Dermis microvascular lymphatic vessel endothelial cell (primary cell): ENCODE data around the gene EVX2. TPM values are rescaled to one million over a fixed set of nuclear protein-coding genes. Genes with fewer than 3 reads are reported as not detected.

Experiments
- DNase-seq, 2 donors: peaks; one replicate each; pipeline versions ENCODE4 v3.0.0 to v3.0.0-alpha.2; 2010; ENCODE audit warnings: low read depth in 2 of 2
- total RNA-seq: library from RNA; depleted of rRNA; stranded (reverse); fragments of >200 nt; gene quantifications from 2 replicates; pipeline ENCODE4 v1.2.1, GENCODE V29; 2014

The EVX2 gene
- total RNA-seq, 1 donor from 2014 or later = not detected

- no peak for DNase-seq
Measured at GRCh38 chr2:176096243-176096985, 12.7 kb upstream of the EVX2 start.

- DNase-seq = no peak
Measured at GRCh38 chr2:176095421-176095820, 11.7 kb upstream of the EVX2 start.

GRCh38 chr2:176094349-176094748, 10.6 kb upstream of the EVX2 start:
- no peak for DNase-seq

DNA sequence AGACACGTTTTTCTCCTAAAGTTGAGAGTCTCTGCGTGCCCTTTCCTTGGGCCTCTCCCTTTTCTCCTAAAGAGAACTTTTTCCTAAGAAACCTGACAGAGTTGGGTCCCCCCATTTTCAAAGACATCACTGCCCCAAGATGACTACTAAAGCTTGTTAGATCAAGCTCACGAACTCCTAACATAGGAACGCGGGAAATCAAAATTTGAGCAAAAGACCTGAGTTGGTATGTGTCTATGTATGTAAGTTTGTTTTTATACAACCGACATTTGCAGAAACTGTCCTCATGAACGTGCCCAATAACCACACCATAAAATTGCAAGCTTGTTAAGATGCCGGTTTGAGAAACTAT, 10.1 kb upstream of the EVX2 start:
- no peak for DNase-seq

- DNase-seq = peak in 1 of 2 donors; percentile 40
Measured at GRCh38 chr2:176093145-176093897, 9.6 kb upstream of the EVX2 start.

GRCh38 chr2:176092270-176093144, 8.7 kb upstream of the EVX2 start, which contains the start of gene HOXD13:
TSS of gene HOXD13 (plus strand) at chr2:176092721. CDS start at chr2:176092891, 170 bp downstream.
- no peak for DNase-seq

DNA sequence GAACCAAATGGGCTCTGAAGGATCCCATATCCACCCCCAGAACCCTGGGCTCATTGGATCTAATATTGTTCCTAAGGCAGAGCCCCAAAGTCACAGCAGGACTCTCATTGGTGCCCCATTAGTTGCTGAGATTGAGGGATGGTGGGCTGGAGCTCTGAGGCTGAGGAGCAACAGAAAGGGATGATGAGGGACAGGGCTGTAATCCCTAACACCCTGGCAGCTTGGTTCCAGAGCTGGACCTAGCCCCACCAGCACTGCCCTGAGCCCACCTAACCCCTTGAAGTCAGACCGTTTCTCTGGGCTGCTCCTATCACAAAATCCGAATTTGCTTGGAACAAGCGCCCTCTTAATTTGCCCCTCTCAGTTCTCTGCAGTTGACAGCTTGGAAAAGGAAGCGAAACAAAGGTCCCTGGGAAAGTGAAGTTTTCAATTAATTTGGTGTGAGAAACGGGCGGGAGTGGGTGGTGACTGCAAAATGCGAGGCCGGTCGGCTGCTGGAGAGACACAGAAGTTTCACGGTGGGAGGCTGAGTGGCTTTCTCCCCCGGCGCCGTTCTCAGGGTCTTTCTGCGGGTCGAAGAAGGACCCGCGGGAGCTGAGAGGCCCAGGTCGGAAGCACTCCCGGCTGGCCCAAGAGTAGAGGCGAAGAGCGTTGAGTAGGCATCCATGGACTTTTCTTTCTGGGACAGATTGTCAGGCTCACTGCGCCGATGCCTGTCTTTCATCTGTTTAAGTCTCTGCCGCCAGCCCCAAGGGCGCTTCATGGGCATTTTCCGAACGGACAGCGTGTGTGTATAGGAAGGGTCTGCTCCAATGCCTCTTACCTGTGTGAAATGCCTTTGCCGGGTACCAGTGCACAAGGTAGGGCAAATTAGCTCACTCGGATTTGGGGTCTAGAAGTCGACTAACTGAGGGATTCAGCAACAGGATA, 7.8 kb upstream of the EVX2 start:
- DNase-seq = no peak

GRCh38 chr2:176090862-176091261, 7.1 kb upstream of the EVX2 start:
- no peak for DNase-seq

DNA sequence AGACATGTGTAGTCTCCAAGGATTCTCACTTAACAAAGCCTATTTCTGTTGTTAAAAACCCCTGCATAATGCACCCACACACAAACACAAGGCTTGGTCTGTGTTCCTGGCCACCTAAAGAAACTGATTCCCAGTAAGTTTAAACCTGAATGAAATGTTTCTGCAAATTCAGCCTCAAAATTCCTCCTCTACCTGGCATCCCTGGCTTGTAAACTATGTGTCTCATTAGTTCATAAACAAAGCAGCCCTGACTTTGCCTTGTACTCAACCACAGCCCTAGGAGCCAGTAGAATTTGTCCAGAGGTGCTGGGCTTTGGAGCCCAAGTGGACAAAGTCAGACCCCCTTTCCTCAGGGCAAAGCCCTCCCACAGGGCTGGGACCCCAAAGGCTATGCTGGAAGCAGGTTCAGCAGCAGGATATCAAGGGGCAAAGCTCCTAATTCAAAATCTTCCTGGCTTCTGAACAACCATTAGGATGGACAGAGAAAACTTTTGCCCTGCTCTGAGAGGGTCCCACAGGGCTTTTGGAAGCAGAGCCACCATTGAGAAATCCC, 6.2 kb upstream of the EVX2 start:
- no peak for DNase-seq

DNA sequence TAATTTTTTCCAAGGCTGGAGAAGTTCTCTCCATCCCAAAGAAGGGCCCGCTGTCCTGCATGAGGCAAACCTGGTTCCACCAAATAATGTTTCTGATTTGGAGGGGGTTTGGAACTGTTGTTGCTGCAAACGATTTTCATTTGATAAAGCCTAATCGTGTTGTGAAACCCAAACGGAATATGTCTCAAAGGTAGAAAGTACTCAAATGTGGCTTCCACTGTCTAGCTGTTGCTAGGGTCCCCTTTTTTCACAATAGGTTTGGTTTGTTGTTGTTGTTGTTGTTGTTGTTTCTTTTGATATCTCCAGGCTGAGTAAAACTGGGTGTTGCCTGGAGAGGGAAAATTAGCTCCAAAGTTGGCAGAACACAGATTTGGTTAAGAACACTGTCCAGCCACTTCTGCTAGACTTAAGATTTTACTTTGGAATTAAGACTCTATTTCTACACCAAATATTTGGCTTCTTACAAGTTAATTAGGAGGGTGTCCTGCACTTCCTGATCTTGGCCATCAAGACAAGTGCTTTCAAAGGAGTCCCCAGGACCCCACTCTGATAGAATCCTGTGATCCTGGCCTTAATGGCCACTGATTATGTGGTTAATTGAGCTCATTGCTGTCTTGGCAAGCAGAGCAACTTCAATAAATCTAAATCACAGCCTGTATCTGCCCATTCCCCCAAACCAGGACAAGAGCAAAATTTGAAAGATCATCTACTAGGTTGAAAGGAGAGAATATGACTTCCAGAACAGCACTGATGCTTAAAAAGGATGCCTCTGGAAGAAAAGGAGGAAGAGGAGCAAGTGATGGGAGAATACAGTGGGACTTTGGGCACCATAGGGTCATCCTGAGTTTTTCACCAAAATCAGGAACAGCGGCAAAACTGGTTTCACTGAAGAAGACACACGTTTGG, 5.4 kb upstream of the EVX2 start:
- no peak for DNase-seq

GRCh38 chr2:176088048-176088936, 4.5 kb upstream of the EVX2 start:
- DNase-seq = peak in 1 of 2 donors; percentile 50

GRCh38 chr2:176087330-176088047, 3.7 kb upstream of the EVX2 start:
- DNase-seq = no peak

GRCh38 chr2:176085861-176086771, 2.4 kb upstream of the EVX2 start:
- peak in 1 of 2 donors; percentile 57 for DNase-seq

GRCh38 chr2:176085120-176085788, 1.5 kb upstream of the EVX2 start:
- DNase-seq = no peak

- DNase-seq = no peak
Measured at GRCh38 chr2:176084611-176085119, 903 bp upstream of the EVX2 start.
